GOT3 (cell line): Measurements from ENCODE around the gene CAMK2N1.
"Not testable (repeated sequence)": the region's sequence is repeated elsewhere in the genome, so short reads cannot be mapped to it uniquely, and the experiment has no call there.

Source experiments
- DNase-seq: peaks from one replicate; lab custom pipeline; 2025; ENCODE audit warnings: mixed read lengths; lab: John Stamatoyannopoulos, UW

The CAMK2N1 gene

GRCh38 chr1:20485527-20486456, at the start of gene CAMK2N1:
Gene CAMK2N1 (minus strand): TSS chr1:20486210. CDS start chr1:20485379, 831 bp downstream.
- DNase-seq, result no peak

GRCh38 chr1:20534659-20535417, 48.8 kb upstream of the CAMK2N1 start:
- no peak for DNase-seq

- no peak for DNase-seq
Measured at GRCh38 chr1:20533635-20534034, 47.6 kb upstream of the CAMK2N1 start.

GRCh38 chr1:20530901-20531300, 44.9 kb upstream of the CAMK2N1 start:
- no peak for DNase-seq

- DNase-seq, result no peak
Measured at GRCh38 chr1:20530306-20530705, 44.3 kb upstream of the CAMK2N1 start.

- DNase-seq, result no peak
Measured at GRCh38 chr1:20528221-20528620, 42.2 kb upstream of the CAMK2N1 start.

GRCh38 chr1:20526267-20526666, 40.3 kb upstream of the CAMK2N1 start:
- no peak for DNase-seq

GRCh38 chr1:20521960-20522861, 36.2 kb upstream of the CAMK2N1 start:
- DNase-seq, result peak; percentile 32

- not testable (repeated sequence) for DNase-seq
Measured at GRCh38 chr1:20519609-20520262, 33.7 kb upstream of the CAMK2N1 start.

GRCh38 chr1:20511518-20512428, 25.8 kb upstream of the CAMK2N1 start:
- DNase-seq, result no peak

GRCh38 chr1:20508411-20508771, 22.4 kb upstream of the CAMK2N1 start:
- no peak for DNase-seq

GRCh38 chr1:20507564-20508410, 21.8 kb upstream of the CAMK2N1 start, which contains the start of gene MUL1:
Gene MUL1 (minus strand): TSS chr1:20508151. CDS start chr1:20508024, 127 bp downstream.
- peak; percentile 76 for DNase-seq

GRCh38 chr1:20507248-20507563, 21.2 kb upstream of the CAMK2N1 start:
- no peak for DNase-seq

GRCh38 chr1:20505488-20505887, 19.5 kb upstream of the CAMK2N1 start:
- no peak for DNase-seq

GRCh38 chr1:20500716-20501115, 14.7 kb upstream of the CAMK2N1 start:
- DNase-seq, result no peak

- no peak for DNase-seq
Measured at GRCh38 chr1:20499718-20500117, 13.7 kb upstream of the CAMK2N1 start.

GRCh38 chr1:20499105-20499504, 13.1 kb upstream of the CAMK2N1 start:
- no peak for DNase-seq

- no peak for DNase-seq
Measured at GRCh38 chr1:20498116-20498515, 12.1 kb upstream of the CAMK2N1 start.

- no peak for DNase-seq
Measured at GRCh38 chr1:20497506-20497905, 11.5 kb upstream of the CAMK2N1 start.
